ENCODE results near the gene FBN3.

DNA sequence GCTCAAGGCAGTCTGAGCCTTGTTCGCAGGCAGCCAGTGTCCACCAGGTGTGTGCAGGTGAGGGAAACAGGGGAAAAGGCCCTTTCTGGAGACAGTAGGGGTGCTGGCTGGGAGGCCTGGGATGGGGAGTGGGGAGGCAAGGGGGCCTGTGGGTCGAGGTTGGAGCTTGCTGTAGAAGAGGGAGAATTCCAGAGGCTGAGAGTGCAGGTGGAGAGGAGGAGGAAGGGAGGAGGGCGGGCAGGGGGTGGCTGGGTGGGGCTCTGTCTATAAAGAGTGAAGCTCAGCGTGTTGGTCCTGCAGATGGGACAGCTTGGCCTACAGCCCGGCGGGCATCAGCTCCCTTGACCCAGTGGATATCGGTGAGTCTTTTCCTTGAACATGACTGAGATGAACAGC lies 96.9 kb downstream of the FBN3 start, which contains the start of gene CCL25:
- no peak for TF ChIP-seq POLR2AphosphoS5 (IDR thresholded peaks at IDR 0.05)
- TF ChIP-seq, protein P1, sequence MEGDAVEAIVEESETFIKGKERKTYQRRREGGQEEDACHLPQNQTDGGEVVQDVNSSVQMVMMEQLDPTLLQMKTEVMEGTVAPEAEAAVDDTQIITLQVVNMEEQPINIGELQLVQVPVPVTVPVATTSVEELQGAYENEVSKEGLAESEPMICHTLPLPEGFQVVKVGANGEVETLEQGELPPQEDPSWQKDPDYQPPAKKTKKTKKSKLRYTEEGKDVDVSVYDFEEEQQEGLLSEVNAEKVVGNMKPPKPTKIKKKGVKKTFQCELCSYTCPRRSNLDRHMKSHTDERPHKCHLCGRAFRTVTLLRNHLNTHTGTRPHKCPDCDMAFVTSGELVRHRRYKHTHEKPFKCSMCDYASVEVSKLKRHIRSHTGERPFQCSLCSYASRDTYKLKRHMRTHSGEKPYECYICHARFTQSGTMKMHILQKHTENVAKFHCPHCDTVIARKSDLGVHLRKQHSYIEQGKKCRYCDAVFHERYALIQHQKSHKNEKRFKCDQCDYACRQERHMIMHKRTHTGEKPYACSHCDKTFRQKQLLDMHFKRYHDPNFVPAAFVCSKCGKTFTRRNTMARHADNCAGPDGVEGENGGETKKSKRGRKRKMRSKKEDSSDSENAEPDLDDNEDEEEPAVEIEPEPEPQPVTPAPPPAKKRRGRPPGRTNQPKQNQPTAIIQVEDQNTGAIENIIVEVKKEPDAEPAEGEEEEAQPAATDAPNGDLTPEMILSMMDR (IDR thresholded peaks at IDR 0.05) = no peak
- no peak for TF ChIP-seq POLR2A (IDR thresholded peaks at IDR 0.05)
- TF ChIP-seq EP300 (IDR thresholded peaks at IDR 0.05) = no peak

Measured in gastroesophageal sphincter (tissue), 3 donors.